GM18520 (cell line): ENCODE measurements around the gene SHROOM1.

ENCODE experiments used
- ATAC-seq: cut with Tn5 transposase; IDR thresholded peaks from one replicate; pipeline ENCODE4 v1.9.1; 2021; ENCODE audit not compliant: unreplicated experiment

SHROOM1 gene

GRCh38 chr5:132825033-132825833, 5.2 kb downstream of the SHROOM1 start:
- ATAC-seq = no peak

GRCh38 chr5:132824426-132824825, 6.0 kb downstream of the SHROOM1 start:
- no peak for ATAC-seq

GRCh38 chr5:132823481-132824050, 6.9 kb downstream of the SHROOM1 start:
- ATAC-seq = no peak

GRCh38 chr5:132822650-132823480, 7.6 kb downstream of the SHROOM1 start:
- ATAC-seq = no peak

GRCh38 chr5:132821791-132822190, 8.7 kb downstream of the SHROOM1 start:
- no peak for ATAC-seq

- ATAC-seq = no peak
These were observed 9.1 kb downstream of the SHROOM1 start for GRCh38 chr5:132821350-132821749.

- peak; percentile 68 for ATAC-seq
These were observed 10.2 kb downstream of the SHROOM1 start for GRCh38 chr5:132820162-132820754.

GRCh38 chr5:132819468-132819867, 11.0 kb downstream of the SHROOM1 start:
- no peak for ATAC-seq

- ATAC-seq = no peak
These were observed 13.4 kb downstream of the SHROOM1 start for GRCh38 chr5:132817011-132817410.

GRCh38 chr5:132816554-132816953, 13.9 kb downstream of the SHROOM1 start:
- ATAC-seq = no peak

- no peak for ATAC-seq
These were observed 14.4 kb downstream of the SHROOM1 start for GRCh38 chr5:132816083-132816482.

- no peak for ATAC-seq
These were observed 15.0 kb downstream of the SHROOM1 start for GRCh38 chr5:132815454-132815853.

- ATAC-seq = no peak
These were observed 15.7 kb downstream of the SHROOM1 start for GRCh38 chr5:132814503-132815294.

- ATAC-seq = no peak
These were observed 16.6 kb downstream of the SHROOM1 start for GRCh38 chr5:132813599-132814502.

GRCh38 chr5:132812781-132813598, 17.5 kb downstream of the SHROOM1 start, which contains the start of gene SOWAHA:
Gene SOWAHA (plus strand): TSS chr5:132813302. CDS start chr5:132813622, 320 bp downstream.
- no peak for ATAC-seq

- no peak for ATAC-seq
These were observed 18.2 kb downstream of the SHROOM1 start for GRCh38 chr5:132812123-132812765.

- no peak for ATAC-seq
These were observed 19.8 kb downstream of the SHROOM1 start for GRCh38 chr5:132810605-132811004.

GRCh38 chr5:132808866-132809265, 21.6 kb downstream of the SHROOM1 start:
- ATAC-seq = no peak
